ENCODE measurements around the gene RILP. TPM values are rescaled to one million over a fixed set of nuclear protein-coding genes. Genes with fewer than 3 reads are reported as not detected.
"Not testable (repeated sequence)": the region's sequence is repeated elsewhere in the genome, so short reads cannot be mapped to it uniquely, and the experiment has no call there.

Gene RILP
- total RNA-seq, 1 donor from 2014 or later = 14.2 TPM

DNA sequence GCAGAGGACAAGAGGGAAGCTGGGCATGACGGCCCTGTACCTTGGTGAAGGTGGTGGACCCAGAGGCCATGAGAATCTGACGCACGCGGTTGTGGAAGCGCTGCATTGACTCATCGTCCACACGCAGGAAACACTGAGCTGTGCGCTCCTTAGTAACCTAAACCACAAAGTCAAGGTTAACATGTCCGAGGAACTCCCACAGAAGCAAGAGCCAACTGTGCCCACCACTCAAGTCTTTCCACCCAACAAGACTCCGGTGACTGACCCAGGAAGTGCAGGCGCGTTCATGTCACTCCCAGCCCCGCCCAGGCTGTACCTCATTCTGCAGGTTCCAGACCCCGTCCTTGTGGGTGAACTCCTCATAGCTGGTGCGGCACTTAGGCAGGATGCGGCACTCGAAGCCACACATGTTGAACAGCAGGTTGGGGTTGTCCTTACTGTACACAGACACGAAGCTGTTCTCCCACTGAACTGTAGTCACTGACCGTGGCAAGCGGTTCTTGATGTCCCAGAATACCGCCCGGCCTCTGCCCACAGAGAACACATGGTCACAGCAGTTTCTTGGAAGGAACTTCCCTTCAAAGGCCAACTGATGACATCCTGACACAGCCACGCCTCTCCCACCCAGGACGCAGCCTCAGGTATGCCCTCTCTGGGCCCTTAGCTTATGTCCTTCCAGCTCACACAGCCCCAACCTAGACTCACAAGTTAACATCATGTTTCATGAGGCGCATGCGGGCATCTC lies 23.5 kb upstream of the RILP start:
- Mint-ChIP-seq H3K4me1 (ENCODE audit: unreplicated experiment) (peaks cover 3% of the 10 kb centered on the region), H3K27ac (ENCODE audit: unreplicated experiment) (no peak overlapping the region), H3K36me3 (ENCODE audit: low read depth, unreplicated experiment) (peaks cover 51% of the 10 kb centered on the region), H3K9me3 (ENCODE audit: unreplicated experiment) (no peaks in the 10 kb centered on the region), H3K27me3 (ENCODE audit: unreplicated experiment) (peaks cover 1% of the 10 kb centered on the region), H3K4me3 (ENCODE audit: unreplicated experiment) (no peak overlapping the region)
- TF ChIP-seq, protein P1, sequence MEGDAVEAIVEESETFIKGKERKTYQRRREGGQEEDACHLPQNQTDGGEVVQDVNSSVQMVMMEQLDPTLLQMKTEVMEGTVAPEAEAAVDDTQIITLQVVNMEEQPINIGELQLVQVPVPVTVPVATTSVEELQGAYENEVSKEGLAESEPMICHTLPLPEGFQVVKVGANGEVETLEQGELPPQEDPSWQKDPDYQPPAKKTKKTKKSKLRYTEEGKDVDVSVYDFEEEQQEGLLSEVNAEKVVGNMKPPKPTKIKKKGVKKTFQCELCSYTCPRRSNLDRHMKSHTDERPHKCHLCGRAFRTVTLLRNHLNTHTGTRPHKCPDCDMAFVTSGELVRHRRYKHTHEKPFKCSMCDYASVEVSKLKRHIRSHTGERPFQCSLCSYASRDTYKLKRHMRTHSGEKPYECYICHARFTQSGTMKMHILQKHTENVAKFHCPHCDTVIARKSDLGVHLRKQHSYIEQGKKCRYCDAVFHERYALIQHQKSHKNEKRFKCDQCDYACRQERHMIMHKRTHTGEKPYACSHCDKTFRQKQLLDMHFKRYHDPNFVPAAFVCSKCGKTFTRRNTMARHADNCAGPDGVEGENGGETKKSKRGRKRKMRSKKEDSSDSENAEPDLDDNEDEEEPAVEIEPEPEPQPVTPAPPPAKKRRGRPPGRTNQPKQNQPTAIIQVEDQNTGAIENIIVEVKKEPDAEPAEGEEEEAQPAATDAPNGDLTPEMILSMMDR (IDR thresholded peaks at IDR 0.05; ENCODE audit: unreplicated experiment) = no peak
- DNase-seq (ENCODE audit: low spot score) = no peak

DNA sequence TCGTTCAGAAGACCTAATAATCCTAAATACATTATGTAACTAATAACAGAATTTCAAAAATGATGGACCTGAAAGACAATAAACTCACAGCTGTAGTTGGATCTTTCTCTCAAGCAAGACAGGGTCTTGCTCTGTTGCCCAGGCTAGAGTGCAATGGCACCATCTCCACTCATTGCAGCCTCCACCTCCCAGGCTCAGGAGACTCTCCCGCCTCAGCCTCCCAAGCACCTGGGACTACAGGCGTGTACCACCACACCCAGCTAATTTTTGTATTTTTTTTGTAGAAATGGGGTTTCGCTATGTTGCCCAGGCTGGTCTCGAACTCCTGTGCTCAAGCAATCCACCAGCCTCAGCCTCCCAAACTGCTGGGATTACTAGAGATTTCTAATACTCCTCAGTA lies 14.3 kb upstream of the RILP start:
- H3K4me3 Mint-ChIP-seq (ENCODE audit: unreplicated experiment); H3K4me1 Mint-ChIP-seq (ENCODE audit: unreplicated experiment); H3K9me3 Mint-ChIP-seq (ENCODE audit: unreplicated experiment); H3K27ac Mint-ChIP-seq (ENCODE audit: unreplicated experiment); H3K27me3 Mint-ChIP-seq (ENCODE audit: unreplicated experiment); DNase-seq (ENCODE audit: low spot score): not testable (repeated sequence)
- H3K36me3 Mint-ChIP-seq (ENCODE audit: low read depth, unreplicated experiment) = peaks cover 48% of the 10 kb centered on the region

DNA sequence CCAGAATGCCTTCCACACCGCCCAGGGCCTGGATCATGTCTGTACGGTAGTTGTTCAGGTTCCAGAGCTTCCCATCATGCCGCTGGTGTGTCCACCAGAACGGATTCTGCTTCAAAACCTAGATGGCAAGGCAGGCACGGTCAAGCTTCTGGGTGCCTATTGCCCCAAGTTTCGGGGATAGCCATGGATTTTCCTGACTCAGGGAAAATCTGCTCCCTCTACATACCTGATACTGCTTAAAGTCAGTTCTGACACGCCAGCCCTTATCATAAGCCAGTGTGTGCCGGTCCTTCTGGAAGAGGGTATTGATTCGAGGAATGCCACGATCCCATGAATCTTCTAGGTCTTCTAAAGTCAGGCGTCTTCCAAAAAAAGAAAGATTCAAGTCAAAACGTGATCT lies 11.4 kb upstream of the RILP start:
- H3K27ac Mint-ChIP-seq (ENCODE audit: unreplicated experiment) = no peak overlapping the region
- peaks cover 57% of the 10 kb centered on the region for H3K36me3 Mint-ChIP-seq (ENCODE audit: low read depth, unreplicated experiment)
- H3K4me3 Mint-ChIP-seq (ENCODE audit: unreplicated experiment) = no peak overlapping the region

DNA sequence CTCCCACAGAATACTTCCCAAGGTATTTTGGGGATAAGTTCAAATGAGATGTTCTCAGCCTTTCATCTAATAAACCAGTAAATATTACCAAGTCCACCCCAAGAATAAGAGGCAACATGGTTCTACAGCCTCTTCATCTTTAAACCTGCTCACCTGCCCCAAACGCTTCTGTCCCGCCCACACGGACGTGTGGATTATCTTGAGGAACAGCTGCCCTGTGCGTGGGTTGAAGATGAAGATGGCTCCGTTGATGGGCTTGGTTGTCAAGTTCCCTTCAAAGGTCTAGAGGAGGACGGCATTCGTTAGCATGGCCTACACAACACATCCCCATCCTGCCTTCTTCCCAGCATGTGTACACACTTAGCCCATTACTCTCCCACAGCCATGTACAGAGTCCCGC lies 8.4 kb upstream of the RILP start:
- H3K9me3 Mint-ChIP-seq (ENCODE audit: unreplicated experiment) = no peaks in the 10 kb centered on the region
- peaks cover 74% of the 10 kb centered on the region for H3K36me3 Mint-ChIP-seq (ENCODE audit: low read depth, unreplicated experiment)
- H3K4me1 Mint-ChIP-seq (ENCODE audit: unreplicated experiment) = peaks cover 4% of the 10 kb centered on the region
- H3K27ac Mint-ChIP-seq (ENCODE audit: unreplicated experiment) = no peak overlapping the region
- H3K4me3 Mint-ChIP-seq (ENCODE audit: unreplicated experiment) = peak overlapping the region; percentile 79
- no peak for DNase-seq (ENCODE audit: low spot score)
- TF ChIP-seq, protein P1 (IDR thresholded peaks at IDR 0.05; ENCODE audit: unreplicated experiment) = no peak
- peaks cover 7% of the 10 kb centered on the region for H3K27me3 Mint-ChIP-seq (ENCODE audit: unreplicated experiment)

More for the DNA sequence above, 11.4 kb upstream of the RILP start:
- peaks cover 4% of the 10 kb centered on the region for H3K4me1 Mint-ChIP-seq (ENCODE audit: unreplicated experiment)
- TF ChIP-seq, protein P1 (IDR thresholded peaks at IDR 0.05; ENCODE audit: unreplicated experiment) = no peak
- H3K27me3 Mint-ChIP-seq (ENCODE audit: unreplicated experiment) = peaks cover 2% of the 10 kb centered on the region
- DNase-seq (ENCODE audit: low spot score) = no peak
- no peaks in the 10 kb centered on the region for H3K9me3 Mint-ChIP-seq (ENCODE audit: unreplicated experiment)

DNA sequence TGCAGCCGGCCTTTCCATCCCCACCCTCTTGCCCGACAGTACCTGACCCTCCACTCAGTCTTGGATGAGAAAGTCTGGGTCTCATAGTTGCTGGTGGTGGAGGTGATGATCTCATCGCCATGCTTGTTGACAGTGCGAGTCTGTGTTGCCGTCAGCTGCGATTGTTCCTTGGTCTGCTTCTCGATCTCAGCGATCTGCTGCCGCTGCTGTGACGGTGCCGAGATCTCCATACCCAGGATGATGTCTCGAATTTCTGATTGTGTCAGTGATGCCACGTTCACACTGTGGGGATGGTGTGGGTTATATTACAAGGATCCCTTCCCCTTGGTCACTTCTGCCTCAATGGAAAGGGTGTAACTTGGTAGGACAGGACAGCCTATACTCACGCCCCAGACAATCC lies 4.1 kb upstream of the RILP start:
- peaks cover 54% of the 10 kb centered on the region for H3K36me3 Mint-ChIP-seq (ENCODE audit: low read depth, unreplicated experiment)

DNA sequence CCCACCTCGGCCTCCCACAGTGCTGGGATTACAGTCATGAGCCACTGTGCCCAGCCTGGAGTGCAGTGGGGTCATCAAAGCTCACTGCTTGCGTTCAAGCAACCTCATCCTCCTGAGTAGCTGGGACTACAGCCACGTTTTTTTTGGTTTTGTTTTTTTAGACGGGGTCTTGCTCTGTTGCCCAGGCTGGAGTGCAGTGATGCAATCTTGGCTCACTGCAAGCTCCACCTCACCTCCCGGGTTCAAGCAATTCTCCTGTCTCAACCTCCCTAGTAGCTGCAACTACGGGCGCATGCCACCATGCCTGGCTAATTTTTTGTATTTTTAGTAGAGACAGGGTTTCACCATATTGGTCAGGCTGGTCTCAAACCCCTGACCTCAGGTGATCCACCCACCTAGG lies 3.1 kb upstream of the RILP start:
- not testable (repeated sequence) for H3K4me1 Mint-ChIP-seq (ENCODE audit: unreplicated experiment); DNase-seq (ENCODE audit: low spot score); H3K27me3 Mint-ChIP-seq (ENCODE audit: unreplicated experiment); H3K27ac Mint-ChIP-seq (ENCODE audit: unreplicated experiment); H3K9me3 Mint-ChIP-seq (ENCODE audit: unreplicated experiment)
- Mint-ChIP-seq H3K4me3 (ENCODE audit: unreplicated experiment) (peak overlapping the region; percentile 63), H3K36me3 (ENCODE audit: low read depth, unreplicated experiment) (peaks cover 44% of the 10 kb centered on the region)

More for the DNA sequence above, 4.1 kb upstream of the RILP start:
- no peak for DNase-seq (ENCODE audit: low spot score)
- Mint-ChIP-seq H3K27me3 (ENCODE audit: unreplicated experiment) (peaks cover 8% of the 10 kb centered on the region), H3K4me1 (ENCODE audit: unreplicated experiment) (no peaks in the 10 kb centered on the region), H3K4me3 (ENCODE audit: unreplicated experiment) (peak overlapping the region; percentile 69), H3K9me3 (ENCODE audit: unreplicated experiment) (no peaks in the 10 kb centered on the region), H3K27ac (ENCODE audit: unreplicated experiment) (no peak overlapping the region)
- TF ChIP-seq, protein P1 (IDR thresholded peaks at IDR 0.05; ENCODE audit: unreplicated experiment) = no peak
